Right atrium auricular region (tissue), 2 donors: ENCODE results near the gene POLR3K. TPM values are rescaled to one million over a fixed set of nuclear protein-coding genes. Genes with fewer than 3 reads are reported as not detected.
A peak's percentile ranks its signal among the peaks of the same experiment; 100 is the strongest.

ENCODE experiments used
- DNase-seq: peaks from one replicate; pipeline ENCODE4 v3.0.0-alpha.2; 2019; ENCODE audit warnings: low spot score
- H3K27ac ChIP-seq, 2 donors: fragments of 200-600 bp; sonication (generic); 1 replicate in 1 of 2; 2 replicates in 1 of 2; pipeline ENCODE4 v1.5.1; 2016 to 2019
- H3K27me3 ChIP-seq, 2 donors: fragments of 200-600 bp; sonication (generic); one replicate each; pipeline versions ENCODE4 v1.5.1 to v1.6.0; 2017 to 2019
- H3K36me3 ChIP-seq: fragments of 200-600 bp; sonication (generic); one replicate; pipeline ENCODE4 v1.5.1; 2016
- H3K4me1 ChIP-seq, 2 donors: fragments of 200-600 bp; sonication (generic); one replicate each; pipeline versions ENCODE4 v1.5.1 to v1.6.0; 2017 to 2019
- H3K4me3 ChIP-seq, 2 donors: fragments of 200-600 bp; sonication (generic); 1 replicate in 1 of 2; 2 replicates in 1 of 2; pipeline ENCODE4 v1.5.1; 2017 to 2019; ENCODE audit warnings: mild to moderate bottlenecking in 1 of 2, moderate library complexity in 1 of 2
- H3K9me3 ChIP-seq, 2 donors: fragments of 200-600 bp; sonication (generic); one replicate each; pipeline ENCODE4 v1.5.1; 2019
- CTCF ChIP-seq, 2 donors: fragments of 200-600 bp; sonication (generic); IDR thresholded peaks; one replicate each; pipeline ENCODE4 v1.5.1; 2019; ENCODE audit warnings: antibody characterized with exemption in 2 of 2
- total RNA-seq, 2 donors: library from RNA; depleted of rRNA; stranded (reverse); fragments of >200 nt; gene quantifications; one replicate each; pipeline ENCODE4 v1.1.0, GENCODE V29; 2016

Gene POLR3K
- total RNA-seq, 2 donors from 2014 or later: 4.0 TPM

- H3K9me3 ChIP-seq: no peaks in the 10 kb centered on the region
- no peaks in the 10 kb centered on the region for H3K27me3 ChIP-seq
- no peak overlapping the region for H3K27ac ChIP-seq
- H3K4me1 ChIP-seq: peaks cover 0 to 40% of the 10 kb centered on the region in 2 donors
- H3K36me3 ChIP-seq: peaks cover 60% of the 10 kb centered on the region
- TF ChIP-seq CTCF (IDR thresholded peaks at IDR 0.05): no peak
- H3K4me3 ChIP-seq: no peak overlapping the region
- no peak for DNase-seq
Observed at GRCh38 chr16:88613-89012, 35.2 kb upstream of the POLR3K start.

GRCh38 chr16:86483-86952, 33.1 kb upstream of the POLR3K start:
- Histone ChIP-seq H3K27ac (no peak overlapping the region), H3K36me3 (peaks cover 53% of the 10 kb centered on the region), H3K4me1 (peaks cover 0 to 41% of the 10 kb centered on the region in 2 donors)

GRCh38 chr16:85865-86264, 32.5 kb upstream of the POLR3K start:
- H3K4me1 ChIP-seq: peaks cover 0 to 35% of the 10 kb centered on the region in 2 donors
- H3K27ac ChIP-seq: peak overlapping the region; percentile 54 to 76
- peaks cover 53% of the 10 kb centered on the region for H3K36me3 ChIP-seq
- no peaks in the 10 kb centered on the region for H3K9me3 ChIP-seq
- TF ChIP-seq CTCF (IDR thresholded peaks at IDR 0.05): no peak
- no peak for DNase-seq
- H3K4me3 ChIP-seq: no peak overlapping the region
- no peaks in the 10 kb centered on the region for H3K27me3 ChIP-seq

More at GRCh38 chr16:86483-86952, 33.1 kb upstream of the POLR3K start:
- TF ChIP-seq CTCF (IDR thresholded peaks at IDR 0.05): no peak
- H3K27me3 ChIP-seq: no peaks in the 10 kb centered on the region
- H3K4me3 ChIP-seq: no peak overlapping the region
- no peaks in the 10 kb centered on the region for H3K9me3 ChIP-seq
- no peak for DNase-seq

- Histone ChIP-seq H3K4me1 (peaks cover 0 to 35% of the 10 kb centered on the region in 2 donors), H3K36me3 (peaks cover 51% of the 10 kb centered on the region), H3K27me3 (no peaks in the 10 kb centered on the region), H3K27ac (peak overlapping the region; percentile 54 to 76), H3K9me3 (no peaks in the 10 kb centered on the region), H3K4me3 (no peak overlapping the region)
- no peak for TF ChIP-seq CTCF (IDR thresholded peaks at IDR 0.05)
- no peak for DNase-seq
Observed at GRCh38 chr16:85407-85782, 32.0 kb upstream of the POLR3K start.

- Histone ChIP-seq H3K27me3 (no peaks in the 10 kb centered on the region), H3K4me3 (no peak overlapping the region), H3K36me3 (peaks cover 51% of the 10 kb centered on the region), H3K4me1 (peaks cover 0 to 38% of the 10 kb centered on the region in 2 donors), H3K9me3 (no peaks in the 10 kb centered on the region), H3K27ac (peak overlapping the region; percentile 56 to 76)
- peak; percentile 90 for DNase-seq
- TF ChIP-seq CTCF (IDR thresholded peaks at IDR 0.05): no peak
Observed at GRCh38 chr16:84718-85406, 31.5 kb upstream of the POLR3K start.
